GM12892 (cell line): Measurements from ENCODE around the gene PHF12.

Experiments
- POLR2AphosphoS5 ChIP-seq: IDR thresholded peaks from 2 replicates; pipeline ENCODE4 v1.6.1; 2011; ENCODE audit warnings: low read depth, low read length, control low read depth
- TAF1 ChIP-seq: IDR thresholded peaks from 2 replicates; pipeline ENCODE4 v1.6.1; 2011; ENCODE audit warnings: low read depth, mild to moderate bottlenecking, control low read depth, low read length, borderline replicate concordance

GRCh38 chr17:28957277-28957991 is 6.1 kb upstream of the PHF12 start:
- TF ChIP-seq POLR2AphosphoS5 (no peak), TAF1 (no peak)
